HEK293 (cell line): ENCODE results near the gene SLFN12L.

Experiments used
- CTCF ChIA-PET: fragments of 350-600 bp; formaldehyde crosslinking; extraction: SDS; loops from one replicate; lab custom pipeline; 2021; ENCODE audit warnings: antibody characterized with exemption; lab: Yijun Ruan, JAX
- POLR2A ChIA-PET: fragments of 300-600 bp; formaldehyde crosslinking; extraction: SDS; loops from one replicate; lab custom pipeline; 2020; ENCODE audit warnings: antibody characterized with exemption, inconsistent platforms; lab: Yijun Ruan, JAX
- H3K27ac ChIP-seq: fragments of 200-500 bp; sonication (Bioruptor generic); 2 replicates; pipeline ENCODE4 v1.5.1; 2014; ENCODE audit warnings: low read depth, low read length, control low read depth, inconsistent platforms; ENCODE audit errors: extremely low read depth
- H3K36me3 ChIP-seq, 2 experiments: fragments of 200-500 bp in 1 of 2; sonication (Bioruptor generic) in 1 of 2; 1 replicate in 1 of 2; 2 replicates in 1 of 2; pipeline ENCODE4 v1.5.1; 2014 to 2017; ENCODE audit warnings: inconsistent platforms in 2 of 2, low read length in 2 of 2; ENCODE audit not compliant: control insufficient read depth in 2 of 2, insufficient read depth in 1 of 2
- H3K4me1 ChIP-seq: fragments of 200-500 bp; sonication (Bioruptor generic); 2 replicates; pipeline ENCODE4 v1.5.1; 2014; ENCODE audit warnings: mild to moderate bottlenecking, low read length, inconsistent platforms; ENCODE audit not compliant: control insufficient read depth, insufficient read depth
- H3K4me3 ChIP-seq: 2 replicates; pipeline ENCODE4 v1.5.1; 2011; ENCODE audit warnings: low read depth, mild to moderate bottlenecking, control low read depth, low read length, moderate library complexity
- H3K9me3 ChIP-seq: fragments of 200-500 bp; sonication (Bioruptor generic); 2 replicates; pipeline ENCODE4 v1.5.1; 2014; ENCODE audit warnings: low read depth, low read length, inconsistent platforms; ENCODE audit not compliant: control insufficient read depth, insufficient read depth
- BCL11A ChIP-seq: fragments of 450-650 bp; formaldehyde crosslinking; IDR thresholded peaks from 2 replicates; pipeline ENCODE4 v1.5.1; 2016; ENCODE audit warnings: low read depth, missing biosample characterization, missing genetic modification characterization
- EGR2 ChIP-seq: fragments of 450-650 bp; formaldehyde crosslinking; IDR thresholded peaks from 2 replicates; pipeline ENCODE4 v1.5.1; 2016; ENCODE audit warnings: low read depth, missing biosample characterization, missing genetic modification characterization
- GLI4 ChIP-seq: fragments of 450-650 bp; formaldehyde crosslinking; IDR thresholded peaks from 2 replicates; pipeline ENCODE4 v1.5.1; 2016; ENCODE audit warnings: missing biosample characterization, missing genetic modification characterization
- HOXC10 ChIP-seq: sonication (generic); formaldehyde crosslinking; IDR thresholded peaks from 2 replicates; pipeline ENCODE4 v1.8.1; 2023; ENCODE audit warnings: mild to moderate bottlenecking, missing genetic modification reagents
- IKZF3 ChIP-seq: fragments of 450-650 bp; IDR thresholded peaks from 2 replicates; pipeline ENCODE4 v1.5.0; 2018; ENCODE audit warnings: missing biosample characterization, mild to moderate bottlenecking, missing genetic modification characterization, moderate library complexity
- RBAK ChIP-seq: fragments of 450-650 bp; formaldehyde crosslinking; IDR thresholded peaks from 2 replicates; pipeline ENCODE4 v1.5.1; 2016; ENCODE audit warnings: missing biosample characterization, missing genetic modification characterization
- REPIN1 ChIP-seq: fragments of 450-650 bp; formaldehyde crosslinking; IDR thresholded peaks from 2 replicates; pipeline ENCODE4 v1.5.1; 2017; ENCODE audit warnings: missing biosample characterization, missing genetic modification characterization, low read depth
- SP7 ChIP-seq: fragments of 450-650 bp; formaldehyde crosslinking; IDR thresholded peaks from 2 replicates; pipeline ENCODE4 v1.5.1; 2016; ENCODE audit warnings: missing biosample characterization, missing genetic modification characterization
- TRIM28 ChIP-seq: IDR thresholded peaks from 2 replicates; pipeline ENCODE4 v1.6.1; 2011; ENCODE audit warnings: low read length, control low read depth, borderline replicate concordance
- YY1 ChIP-seq: fragments of 450-650 bp; formaldehyde crosslinking; IDR thresholded peaks from 2 replicates; pipeline ENCODE4 v1.5.1; 2018; ENCODE audit warnings: missing biosample characterization, missing genetic modification characterization
- ZIC2 ChIP-seq: fragments of 450-650 bp; formaldehyde crosslinking; IDR thresholded peaks from 2 replicates; pipeline ENCODE4 v1.5.1; 2016; ENCODE audit warnings: missing biosample characterization, missing genetic modification characterization
- ZNF140 ChIP-seq: fragments of 450-650 bp; formaldehyde crosslinking; IDR thresholded peaks from 2 replicates; pipeline ENCODE4 v1.5.1; 2016; ENCODE audit warnings: missing biosample characterization, missing genetic modification characterization
- ZNF19 ChIP-seq: fragments of 450-650 bp; formaldehyde crosslinking; IDR thresholded peaks from 2 replicates; pipeline ENCODE4; 2016; ENCODE audit warnings: missing biosample characterization, missing genetic modification characterization, low read depth
- ZNF266 ChIP-seq: fragments of 450-650 bp; formaldehyde crosslinking; IDR thresholded peaks from 2 replicates; pipeline ENCODE4 v1.5.1; 2016; ENCODE audit warnings: missing biosample characterization, missing genetic modification characterization, low read depth
- ZNF324 ChIP-seq: fragments of 450-650 bp; formaldehyde crosslinking; IDR thresholded peaks from 2 replicates; pipeline ENCODE4 v1.5.1; 2016; ENCODE audit warnings: missing biosample characterization, missing genetic modification characterization
- ZNF37A ChIP-seq: fragments of 450-650 bp; IDR thresholded peaks from 2 replicates; pipeline ENCODE4 v1.5.1; 2018; ENCODE audit warnings: missing biosample characterization, missing genetic modification characterization
- ZNF391 ChIP-seq: fragments of 450-650 bp; formaldehyde crosslinking; IDR thresholded peaks from 2 replicates; pipeline ENCODE4 v1.5.1; 2016; ENCODE audit warnings: low read depth, missing biosample characterization, missing genetic modification characterization, borderline replicate concordance
- ZNF529 ChIP-seq: fragments of 450-650 bp; formaldehyde crosslinking; IDR thresholded peaks from 2 replicates; pipeline ENCODE4 v1.5.1; 2017; ENCODE audit warnings: missing genetic modification characterization, missing biosample characterization; ENCODE audit not compliant: insufficient replicate concordance
- ZNF561 ChIP-seq: fragments of 450-650 bp; IDR thresholded peaks from 2 replicates; pipeline ENCODE4 v1.5.1; 2018; ENCODE audit warnings: missing biosample characterization, missing genetic modification characterization, borderline replicate concordance
- ZNF677 ChIP-seq: fragments of 450-650 bp; IDR thresholded peaks from 2 replicates; pipeline ENCODE4 v1.5.0; 2018; ENCODE audit warnings: missing biosample characterization, mild to moderate bottlenecking, missing genetic modification characterization, moderate library complexity
- ZNF701 ChIP-seq: fragments of 450-650 bp; formaldehyde crosslinking; IDR thresholded peaks from 2 replicates; pipeline ENCODE4 v1.5.1; 2016; ENCODE audit warnings: missing biosample characterization, missing genetic modification characterization
- ZSCAN30 ChIP-seq: fragments of 450-650 bp; IDR thresholded peaks from 2 replicates; pipeline ENCODE4 v1.5.1; 2018; ENCODE audit warnings: missing biosample characterization, mild to moderate bottlenecking, missing genetic modification characterization, moderate library complexity
- ZXDB ChIP-seq: fragments of 450-650 bp; formaldehyde crosslinking; IDR thresholded peaks from 2 replicates; pipeline ENCODE4 v1.5.1; 2016; ENCODE audit warnings: missing biosample characterization, missing genetic modification characterization
- TF ChIP-seq, protein P1 (sequence below): fragments of 450-650 bp; formaldehyde crosslinking; IDR thresholded peaks from 2 replicates; pipeline ENCODE4 v1.5.1; 2016; ENCODE audit warnings: missing biosample characterization, missing genetic modification characterization
- TF ChIP-seq, protein P2 (sequence below): fragments of 450-650 bp; formaldehyde crosslinking; IDR thresholded peaks from 2 replicates; pipeline ENCODE4 v1.5.1; 2016; ENCODE audit warnings: missing biosample characterization, missing genetic modification characterization
- TF ChIP-seq, protein P3 (sequence below): fragments of 450-650 bp; formaldehyde crosslinking; IDR thresholded peaks from 2 replicates; pipeline ENCODE4 v1.5.1; 2016; ENCODE audit warnings: missing biosample characterization, missing genetic modification characterization

Gene SLFN12L

GRCh38 chr17:35548208-35548810 is 10.8 kb upstream of the SLFN12L start:
- CTCF ChIA-PET: interaction anchor here (7.3 kb wide), 1 partner anchor 10 kb away, joined by 49 read pairs; the partner anchor contains the start of gene SLFN12L
- Histone ChIP-seq H3K9me3 (no peaks in the 10 kb centered on the region), H3K36me3 (no peaks in the 10 kb centered on the region), H3K4me3 (no peak overlapping the region), H3K4me1 (no peaks in the 10 kb centered on the region), H3K27ac (no peak overlapping the region)
- POLR2A ChIA-PET: no interaction called here
- TF ChIP-seq, protein P1, sequence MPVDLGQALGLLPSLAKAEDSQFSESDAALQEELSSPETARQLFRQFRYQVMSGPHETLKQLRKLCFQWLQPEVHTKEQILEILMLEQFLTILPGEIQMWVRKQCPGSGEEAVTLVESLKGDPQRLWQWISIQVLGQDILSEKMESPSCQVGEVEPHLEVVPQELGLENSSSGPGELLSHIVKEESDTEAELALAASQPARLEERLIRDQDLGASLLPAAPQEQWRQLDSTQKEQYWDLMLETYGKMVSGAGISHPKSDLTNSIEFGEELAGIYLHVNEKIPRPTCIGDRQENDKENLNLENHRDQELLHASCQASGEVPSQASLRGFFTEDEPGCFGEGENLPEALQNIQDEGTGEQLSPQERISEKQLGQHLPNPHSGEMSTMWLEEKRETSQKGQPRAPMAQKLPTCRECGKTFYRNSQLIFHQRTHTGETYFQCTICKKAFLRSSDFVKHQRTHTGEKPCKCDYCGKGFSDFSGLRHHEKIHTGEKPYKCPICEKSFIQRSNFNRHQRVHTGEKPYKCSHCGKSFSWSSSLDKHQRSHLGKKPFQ (tag by site-specific recombination): no peak
- TF ChIP-seq ZXDB (no peak), ZNF391 (tag by site-specific recombination) (no peak), HOXC10 (CRISPR knock-in tag) (no peak)
- TF ChIP-seq, protein P2, sequence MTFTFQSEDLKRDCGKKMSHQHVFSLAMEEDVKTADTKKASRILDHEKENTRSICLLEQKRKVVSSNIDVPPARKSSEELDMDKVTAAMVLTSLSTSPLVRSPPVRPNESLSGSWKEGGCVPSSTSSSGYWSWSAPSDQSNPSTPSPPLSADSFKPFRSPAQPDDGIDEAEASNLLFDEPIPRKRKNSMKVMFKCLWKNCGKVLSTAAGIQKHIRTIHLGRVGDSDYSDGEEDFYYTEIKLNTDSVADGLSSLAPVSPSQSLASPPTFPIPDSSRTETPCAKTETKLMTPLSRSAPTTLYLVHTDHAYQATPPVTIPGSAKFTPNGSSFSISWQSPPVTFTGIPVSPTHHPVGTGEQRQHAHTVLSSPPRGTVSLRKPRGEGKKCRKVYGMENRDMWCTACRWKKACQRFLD (tag by site-specific recombination): no peak

DNA sequence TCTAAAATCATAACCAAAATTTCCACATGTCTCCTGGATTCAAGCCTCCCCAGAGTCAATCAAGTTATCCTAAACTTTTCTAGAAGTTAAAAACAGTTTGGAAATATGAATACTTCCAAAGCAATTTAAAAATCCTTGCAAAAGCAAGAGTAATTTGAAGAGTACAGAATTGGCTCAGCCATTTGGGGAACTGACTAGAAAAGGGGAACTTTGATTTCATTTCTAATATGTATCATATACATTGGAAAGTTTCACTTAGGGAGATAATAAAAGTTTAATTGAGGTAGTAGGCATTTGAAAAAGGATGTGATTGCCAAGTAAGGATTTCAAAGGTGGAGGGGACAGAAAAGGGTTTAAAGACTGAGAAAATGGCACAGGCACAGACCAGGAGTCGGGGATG is 9.0 kb upstream of the SLFN12L start:
- Histone ChIP-seq H3K27ac (no peak overlapping the region), H3K4me3 (no peak overlapping the region), H3K36me3 (no peaks in the 10 kb centered on the region), H3K4me1 (no peaks in the 10 kb centered on the region), H3K9me3 (no peaks in the 10 kb centered on the region)
- ChIA-PET POLR2A (no interaction called here), CTCF (interaction anchor here (1.0 to 7.3 kb wide), 2 partner anchors 8 to 259 kb away, joined by 3 to 49 read pairs; partner anchors contain the start of gene SLFN12L)
- no peak for TF ChIP-seq ZSCAN30 (tag by site-specific recombination)
- TF ChIP-seq ZNF37A (tag by site-specific recombination): no peak
- TF ChIP-seq YY1 (tag by site-specific recombination): no peak
- no peak for TF ChIP-seq ZNF266 (tag by site-specific recombination)
- no peak for TF ChIP-seq EGR2 (tag by site-specific recombination)
- no peak for TF ChIP-seq ZNF140 (tag by site-specific recombination)

DNA sequence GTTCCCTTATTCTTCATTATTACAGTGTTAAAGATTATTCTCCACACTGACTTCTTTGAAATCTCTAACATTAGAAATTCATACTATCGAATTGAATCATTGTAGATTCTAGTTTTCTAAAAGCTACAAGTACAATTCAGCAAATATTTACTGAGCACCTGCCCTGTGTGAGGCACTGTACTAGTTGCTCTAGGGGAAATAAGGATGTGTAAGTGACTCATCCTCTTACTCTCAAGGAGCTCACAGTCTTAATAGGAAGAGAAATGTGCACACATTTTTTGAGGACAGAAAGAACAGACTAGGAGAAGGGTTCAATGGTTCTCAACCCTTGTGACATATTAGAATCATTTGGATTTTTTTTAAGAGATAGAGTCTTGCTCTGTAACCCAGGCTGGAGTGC is 7.7 kb upstream of the SLFN12L start:
- Histone ChIP-seq H3K4me3 (no peak overlapping the region), H3K4me1 (no peaks in the 10 kb centered on the region), H3K9me3 (no peaks in the 10 kb centered on the region), H3K27ac (no peak overlapping the region), H3K36me3 (no peaks in the 10 kb centered on the region)
- TF ChIP-seq ZIC2 (tag by site-specific recombination) (no peak), TRIM28 (no peak)
- ChIA-PET POLR2A (no interaction called here), CTCF (interaction anchor here (1.0 to 4.3 kb wide), 3 partner anchors 10 to 233 kb away, joined by 4 to 19 read pairs (median 5); no protein-coding TSS in a partner anchor)

DNA sequence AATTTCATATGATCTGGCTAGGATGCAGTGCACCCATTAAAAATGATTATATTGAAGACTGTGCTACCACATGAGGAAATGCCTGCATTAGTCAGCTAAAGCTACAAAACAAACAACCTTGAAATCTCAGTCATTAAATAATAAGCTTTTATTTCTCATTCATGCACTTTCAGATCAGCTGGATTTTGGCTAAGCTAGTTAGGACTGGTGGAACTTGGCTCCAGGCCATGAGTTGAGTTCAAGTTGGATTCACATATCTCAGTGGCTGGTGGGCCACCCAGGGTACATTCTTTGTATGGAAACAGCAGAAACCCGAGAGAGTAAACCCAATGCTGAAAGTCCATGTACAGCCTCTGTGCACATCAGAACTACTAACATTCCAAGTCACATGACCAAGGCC is 6.4 kb upstream of the SLFN12L start:
- no peak overlapping the region for H3K27ac ChIP-seq
- H3K36me3 ChIP-seq: no peaks in the 10 kb centered on the region
- ChIA-PET POLR2A (no interaction called here), CTCF (interaction anchor here (0.6 to 4.3 kb wide), 5 partner anchors 9 to 424 kb away, joined by 3 to 19 read pairs (median 4); no protein-coding TSS in a partner anchor)
- H3K4me1 ChIP-seq: peaks cover 3% of the 10 kb centered on the region; the same call in 1 of the 2 replicates
- H3K4me3 ChIP-seq: no peak overlapping the region
- H3K9me3 ChIP-seq: no peaks in the 10 kb centered on the region
- TF ChIP-seq REPIN1 (no peak), BCL11A (tag by site-specific recombination) (no peak), IKZF3 (no peak), ZNF324 (no peak), ZNF561 (tag by site-specific recombination) (no peak), ZNF529 (tag by site-specific recombination) (no peak), ZNF701 (tag by site-specific recombination) (no peak), ZNF19 (tag by site-specific recombination) (no peak), SP7 (tag by site-specific recombination) (no peak), ZNF266 (tag by site-specific recombination) (no peak), RBAK (tag by site-specific recombination) (no peak), ZNF677 (tag by site-specific recombination) (no peak), GLI4 (no peak)
- TF ChIP-seq, protein P3, sequence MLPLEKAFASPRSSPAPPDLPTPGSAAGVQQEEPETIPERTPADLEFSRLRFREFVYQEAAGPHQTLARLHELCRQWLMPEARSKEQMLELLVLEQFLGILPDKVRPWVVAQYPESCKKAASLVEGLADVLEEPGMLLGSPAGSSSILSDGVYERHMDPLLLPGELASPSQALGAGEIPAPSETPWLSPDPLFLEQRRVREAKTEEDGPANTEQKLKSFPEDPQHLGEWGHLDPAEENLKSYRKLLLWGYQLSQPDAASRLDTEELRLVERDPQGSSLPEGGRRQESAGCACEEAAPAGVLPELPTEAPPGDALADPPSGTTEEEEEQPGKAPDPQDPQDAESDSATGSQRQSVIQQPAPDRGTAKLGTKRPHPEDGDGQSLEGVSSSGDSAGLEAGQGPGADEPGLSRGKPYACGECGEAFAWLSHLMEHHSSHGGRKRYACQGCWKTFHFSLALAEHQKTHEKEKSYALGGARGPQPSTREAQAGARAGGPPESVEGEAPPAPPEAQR (tag by site-specific recombination): no peak
